ENCODE measurements around the gene ZNF19.

GRCh38 chr16:71441348-71442050, 47.6 kb downstream of the ZNF19 start:
- TF ChIP-seq EZH2phosphoT487 (conservative IDR thresholded peaks at IDR 0.05; ENCODE audit: low read length) (no peak), CTCF (IDR thresholded peaks at IDR 0.05; ENCODE audit: insufficient read depth, low read length, poor library complexity, severe bottlenecking) (no peak)

Data from SU-DHL-6 (cell line).